Astrocyte (in vitro differentiated cells and primary cell): ENCODE data around the gene PTPRN2. TPM values are rescaled to one million over a fixed set of nuclear protein-coding genes. Genes with fewer than 3 reads are reported as not detected.

Experiments
- DNase-seq: peaks from one replicate; pipeline ENCODE4 v3.0.0-alpha.2; 2010; ENCODE audit warnings: low read depth
- FAIRE-seq: peaks from 2 replicates; lab custom pipeline; 2011; peaks lifted over from hg19 to GRCh38; lab: Jason Lieb, UNC
- H2AFZ ChIP-seq: 2 replicates; pipeline ENCODE4 v1.6.0; 2012; ENCODE audit warnings: low read depth, low read length, inconsistent platforms
- H3K27ac ChIP-seq: 2 replicates; pipeline ENCODE4 v1.5.1; 2011; ENCODE audit warnings: low read depth, low read length, inconsistent platforms
- H3K27me3 ChIP-seq: 2 replicates; pipeline ENCODE4 v1.6.0; 2011; ENCODE audit warnings: low read length, inconsistent platforms; ENCODE audit not compliant: insufficient read depth
- H3K36me3 ChIP-seq: 2 replicates; pipeline ENCODE4 v1.5.1; 2011; ENCODE audit warnings: low read length, inconsistent platforms; ENCODE audit not compliant: insufficient read depth
- H3K4me1 ChIP-seq: 2 replicates; pipeline ENCODE4 v1.5.1; 2011; ENCODE audit warnings: low read length, inconsistent platforms; ENCODE audit not compliant: insufficient read depth
- H3K4me2 ChIP-seq: 2 replicates; pipeline ENCODE4 v1.6.0; 2012; ENCODE audit warnings: low read length, inconsistent platforms
- H3K4me3 ChIP-seq: 2 replicates; pipeline ENCODE4 v1.5.1; 2011; ENCODE audit warnings: low read depth, mild to moderate bottlenecking, low read length, inconsistent platforms; ENCODE audit not compliant: insufficient read depth
- H3K79me2 ChIP-seq: 2 replicates; pipeline ENCODE4 v1.6.0; 2012; ENCODE audit warnings: mild to moderate bottlenecking, low read length, inconsistent platforms; ENCODE audit not compliant: insufficient read depth
- H3K9ac ChIP-seq: 2 replicates; pipeline ENCODE4 v1.6.0; 2012; ENCODE audit warnings: mild to moderate bottlenecking, low read length, inconsistent platforms
- H3K9me3 ChIP-seq: 2 replicates; pipeline ENCODE4 v1.5.1; 2012; ENCODE audit warnings: low read depth, mild to moderate bottlenecking, low read length, inconsistent platforms; ENCODE audit not compliant: insufficient read depth
- H4K20me1 ChIP-seq: 2 replicates; pipeline ENCODE4 v1.6.0; 2012; ENCODE audit warnings: low read length, inconsistent platforms; ENCODE audit not compliant: insufficient read depth
- H3K27ac Mint-ChIP-seq: one replicate; pipeline ENCODE4 v1.8.0; 2021; ENCODE audit warnings: mild to moderate bottlenecking, mixed read lengths; ENCODE audit not compliant: unreplicated experiment
- H3K27me3 Mint-ChIP-seq: one replicate; pipeline ENCODE4 v1.8.0; 2021; ENCODE audit warnings: low read depth, mixed read lengths; ENCODE audit not compliant: unreplicated experiment
- H3K36me3 Mint-ChIP-seq: one replicate; pipeline ENCODE4 v1.8.0; 2021; ENCODE audit warnings: low read depth, mixed read lengths; ENCODE audit not compliant: unreplicated experiment
- H3K4me1 Mint-ChIP-seq: one replicate; pipeline ENCODE4 v1.8.0; 2021; ENCODE audit warnings: low read depth, mixed read lengths; ENCODE audit not compliant: unreplicated experiment
- H3K4me3 Mint-ChIP-seq: one replicate; pipeline ENCODE4 v1.8.0; 2021; ENCODE audit warnings: mild to moderate bottlenecking, moderate library complexity, mixed read lengths; ENCODE audit not compliant: unreplicated experiment
- H3K9me3 Mint-ChIP-seq: one replicate; pipeline ENCODE4 v1.8.0; 2021; ENCODE audit warnings: mild to moderate bottlenecking, mixed read lengths; ENCODE audit not compliant: unreplicated experiment
- EZH2 ChIP-seq: IDR thresholded peaks from 2 replicates; pipeline ENCODE4 v1.6.1; 2012; ENCODE audit warnings: mild to moderate bottlenecking, low read length, inconsistent platforms; ENCODE audit not compliant: insufficient read depth
- total RNA-seq: library from RNA; stranded (reverse); gene quantifications from 2 replicates; pipeline ENCODE4 v1.2.1, GENCODE V29; 2021
- TF ChIP-seq, protein P1 (sequence below): IDR thresholded peaks from 2 replicates; pipeline ENCODE4 v1.5.1; 2011; ENCODE audit warnings: low read depth, mild to moderate bottlenecking, inconsistent platforms, low read length, moderate library complexity; ENCODE audit not compliant: insufficient read depth

Gene PTPRN2
- total RNA-seq, 1 donor from 2014 or later: 0.09 TPM

DNA sequence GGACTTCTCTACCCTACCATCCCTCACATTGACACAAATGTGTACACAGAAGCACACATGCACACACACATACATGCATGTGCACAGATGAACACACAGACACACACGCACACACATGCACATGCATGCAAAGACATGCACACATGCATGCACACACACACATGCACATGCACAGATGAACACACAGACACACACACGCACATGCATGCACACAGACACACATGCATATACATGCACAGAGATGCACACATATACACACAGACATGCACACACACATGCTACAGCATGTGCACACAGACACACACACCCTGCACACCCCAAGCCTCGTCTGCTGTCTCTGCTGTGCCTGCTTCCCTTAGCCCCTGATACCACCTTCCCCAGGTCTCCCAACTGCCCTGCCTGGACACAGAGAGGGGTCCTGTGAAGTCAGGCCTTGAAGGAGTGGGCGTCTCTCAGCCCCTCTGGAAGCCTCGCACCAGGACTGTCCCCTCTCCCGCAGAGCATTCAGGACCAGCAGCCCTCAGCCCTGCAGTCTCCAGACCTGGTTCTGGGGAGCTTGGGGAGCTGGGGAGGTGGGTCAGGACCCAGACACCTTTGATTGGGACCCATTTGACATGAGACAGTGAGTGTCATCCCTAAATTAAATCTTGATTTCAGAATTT is 1069.0 kb downstream of the PTPRN2 start:
- no peaks in the 10 kb centered on the region for H3K9me3 ChIP-seq
- H3K4me1 ChIP-seq: no peaks in the 10 kb centered on the region
- H3K27ac ChIP-seq: no peak overlapping the region
- H3K27me3 ChIP-seq: no peaks in the 10 kb centered on the region
- DNase-seq: no peak
- Mint-ChIP-seq H3K27me3 (no peaks in the 10 kb centered on the region), H3K4me3 (no peak overlapping the region), H3K4me1 (no peaks in the 10 kb centered on the region), H3K36me3 (no peaks in the 10 kb centered on the region), H3K9me3 (peaks cover 28% of the 10 kb centered on the region), H3K27ac (no peak overlapping the region)
- FAIRE-seq: no peak
- no peaks in the 10 kb centered on the region for H3K79me2 ChIP-seq
- no peak overlapping the region for H3K4me3 ChIP-seq
- no peak overlapping the region for H3K9ac ChIP-seq
- no peak overlapping the region for H2AFZ ChIP-seq
- H3K4me2 ChIP-seq: no peak overlapping the region
- H4K20me1 ChIP-seq: no peaks in the 10 kb centered on the region
- no peak for TF ChIP-seq EZH2
- TF ChIP-seq, protein P1, sequence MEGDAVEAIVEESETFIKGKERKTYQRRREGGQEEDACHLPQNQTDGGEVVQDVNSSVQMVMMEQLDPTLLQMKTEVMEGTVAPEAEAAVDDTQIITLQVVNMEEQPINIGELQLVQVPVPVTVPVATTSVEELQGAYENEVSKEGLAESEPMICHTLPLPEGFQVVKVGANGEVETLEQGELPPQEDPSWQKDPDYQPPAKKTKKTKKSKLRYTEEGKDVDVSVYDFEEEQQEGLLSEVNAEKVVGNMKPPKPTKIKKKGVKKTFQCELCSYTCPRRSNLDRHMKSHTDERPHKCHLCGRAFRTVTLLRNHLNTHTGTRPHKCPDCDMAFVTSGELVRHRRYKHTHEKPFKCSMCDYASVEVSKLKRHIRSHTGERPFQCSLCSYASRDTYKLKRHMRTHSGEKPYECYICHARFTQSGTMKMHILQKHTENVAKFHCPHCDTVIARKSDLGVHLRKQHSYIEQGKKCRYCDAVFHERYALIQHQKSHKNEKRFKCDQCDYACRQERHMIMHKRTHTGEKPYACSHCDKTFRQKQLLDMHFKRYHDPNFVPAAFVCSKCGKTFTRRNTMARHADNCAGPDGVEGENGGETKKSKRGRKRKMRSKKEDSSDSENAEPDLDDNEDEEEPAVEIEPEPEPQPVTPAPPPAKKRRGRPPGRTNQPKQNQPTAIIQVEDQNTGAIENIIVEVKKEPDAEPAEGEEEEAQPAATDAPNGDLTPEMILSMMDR: no peak
- no peaks in the 10 kb centered on the region for H3K36me3 ChIP-seq

DNA sequence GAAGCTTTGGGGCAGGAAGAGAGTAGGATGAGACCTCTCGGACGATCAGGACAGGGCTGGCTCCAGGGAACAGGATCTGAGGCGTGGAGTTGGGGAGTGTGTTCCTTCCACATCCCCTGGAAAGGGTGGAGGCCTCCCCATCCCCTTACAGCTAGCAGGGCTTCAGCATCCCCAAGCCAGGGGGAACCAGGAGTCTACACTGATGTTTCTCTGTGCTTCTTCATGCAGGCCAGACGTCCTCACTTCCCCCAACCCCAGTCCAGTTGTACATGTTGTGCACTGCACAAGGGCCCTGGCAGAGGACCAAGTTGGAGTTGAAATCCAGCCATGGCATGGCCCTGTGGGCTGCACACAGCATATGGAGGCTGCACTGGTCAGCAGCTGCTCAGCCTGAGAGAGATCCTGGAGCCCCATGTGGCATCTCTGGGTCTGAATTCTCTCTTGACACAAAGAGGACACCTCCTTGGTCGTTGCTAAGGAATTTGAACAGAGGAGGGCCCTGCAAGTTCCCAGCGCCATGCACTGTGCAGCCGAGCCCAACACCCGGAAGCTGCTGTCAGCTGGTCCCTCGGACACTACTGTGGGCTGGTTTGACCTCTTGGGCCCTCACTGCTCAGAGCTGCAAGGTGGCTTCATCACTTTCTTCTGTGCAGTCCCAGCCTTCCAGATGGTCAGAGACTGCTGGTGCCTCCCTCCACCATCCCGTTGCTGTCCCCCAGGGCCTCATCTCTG is 1069.7 kb downstream of the PTPRN2 start:
- Histone ChIP-seq H4K20me1 (no peaks in the 10 kb centered on the region), H2AFZ (no peak overlapping the region), H3K9me3 (no peaks in the 10 kb centered on the region), H3K79me2 (no peaks in the 10 kb centered on the region), H3K4me1 (no peaks in the 10 kb centered on the region), H3K4me2 (no peak overlapping the region), H3K27ac (no peak overlapping the region), H3K27me3 (no peaks in the 10 kb centered on the region), H3K4me3 (no peak overlapping the region), H3K9ac (no peak overlapping the region), H3K36me3 (no peaks in the 10 kb centered on the region)
- H3K27ac Mint-ChIP-seq: no peak overlapping the region
- H3K27me3 Mint-ChIP-seq: no peaks in the 10 kb centered on the region
- DNase-seq (no peak), FAIRE-seq (no peak)
- H3K9me3 Mint-ChIP-seq: peaks cover 28% of the 10 kb centered on the region
- no peaks in the 10 kb centered on the region for H3K4me1 Mint-ChIP-seq
- TF ChIP-seq, protein P1: no peak
- no peak overlapping the region for H3K4me3 Mint-ChIP-seq
- no peaks in the 10 kb centered on the region for H3K36me3 Mint-ChIP-seq
